Right ventricle myocardium superior (tissue), 1 donor: ENCODE results near the gene DEFB110. TPM values are rescaled to one million over a fixed set of nuclear protein-coding genes. Genes with fewer than 3 reads are reported as not detected.

ENCODE experiments used
- total RNA-seq: library from RNA; stranded (reverse); fragmentation: NEBNext Ultra II Directional; extraction: Animal tissue kit (Norgen Biotek cat#: 25700); gene quantifications from one replicate; pipeline ENCODE4 v1.2.1, GENCODE V29; 2021
- donor health status: DM: no; HTN: yes; CAD: no; lungs with severe emphysema.

Gene DEFB110
- total RNA-seq, 1 donor from 2014 or later: not detected

Other genes with a start within 250 kb of the DEFB110 start
- not detected for gene PGK2, start 234.7 kb downstream of the DEFB110 start, total RNA-seq
- not detected for gene CRISP1, start 155.5 kb downstream of the DEFB110 start, total RNA-seq
- not detected for gene DEFB114, start 57.8 kb downstream of the DEFB110 start, total RNA-seq
- not detected for gene DEFB113, start 52.4 kb downstream of the DEFB110 start, total RNA-seq
- gene DEFB112, start 27.9 kb upstream of the DEFB110 start, total RNA-seq: not detected